NCI-H526 (cell line): Measurements from ENCODE around the gene CTXND1.

Source experiments
- DNase-seq, 2 experiments: peaks; one replicate each; lab custom pipeline; 2025; lab: John Stamatoyannopoulos, UW

The CTXND1 gene

GRCh38 chr15:80259942-80260510 lies 8.0 kb upstream of the CTXND1 start:
- no peak for DNase-seq

DNA sequence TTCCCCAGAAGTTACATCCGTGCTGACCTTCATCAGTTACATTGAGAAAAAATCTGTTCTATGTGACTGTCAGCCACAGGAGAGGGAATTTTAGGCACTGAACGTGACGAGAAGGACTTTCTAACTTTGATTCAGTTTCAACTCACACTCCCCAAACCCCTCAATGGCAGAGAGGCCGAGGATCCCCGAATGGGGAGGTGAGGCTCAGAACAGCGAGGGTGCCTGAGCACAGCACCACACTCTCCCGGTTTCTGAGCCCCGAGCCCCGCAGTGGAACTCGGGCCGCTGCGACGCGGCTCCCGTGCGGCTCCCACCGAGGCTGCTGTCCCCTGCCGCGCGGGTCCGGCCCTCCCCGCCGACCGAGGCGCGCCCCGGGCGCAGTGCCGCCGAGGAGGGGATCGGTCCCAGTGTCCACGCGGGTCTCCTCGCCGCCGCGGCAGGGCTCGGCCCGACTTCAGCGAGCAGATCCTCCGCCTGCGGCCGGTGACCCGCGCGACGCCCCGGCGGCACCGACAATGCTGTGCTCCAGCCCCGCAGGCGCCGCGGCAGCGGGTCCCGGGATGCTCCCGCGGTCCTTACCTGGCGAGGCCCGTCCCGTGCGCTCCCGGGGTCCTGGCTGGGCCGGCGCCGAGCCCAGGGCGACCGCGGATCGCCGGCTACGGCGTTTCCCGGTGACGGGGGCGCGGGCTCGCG lies 439 bp downstream of the CTXND1 start:
- DNase-seq = peak in 1 of 2 experiments; percentile 70

DNA sequence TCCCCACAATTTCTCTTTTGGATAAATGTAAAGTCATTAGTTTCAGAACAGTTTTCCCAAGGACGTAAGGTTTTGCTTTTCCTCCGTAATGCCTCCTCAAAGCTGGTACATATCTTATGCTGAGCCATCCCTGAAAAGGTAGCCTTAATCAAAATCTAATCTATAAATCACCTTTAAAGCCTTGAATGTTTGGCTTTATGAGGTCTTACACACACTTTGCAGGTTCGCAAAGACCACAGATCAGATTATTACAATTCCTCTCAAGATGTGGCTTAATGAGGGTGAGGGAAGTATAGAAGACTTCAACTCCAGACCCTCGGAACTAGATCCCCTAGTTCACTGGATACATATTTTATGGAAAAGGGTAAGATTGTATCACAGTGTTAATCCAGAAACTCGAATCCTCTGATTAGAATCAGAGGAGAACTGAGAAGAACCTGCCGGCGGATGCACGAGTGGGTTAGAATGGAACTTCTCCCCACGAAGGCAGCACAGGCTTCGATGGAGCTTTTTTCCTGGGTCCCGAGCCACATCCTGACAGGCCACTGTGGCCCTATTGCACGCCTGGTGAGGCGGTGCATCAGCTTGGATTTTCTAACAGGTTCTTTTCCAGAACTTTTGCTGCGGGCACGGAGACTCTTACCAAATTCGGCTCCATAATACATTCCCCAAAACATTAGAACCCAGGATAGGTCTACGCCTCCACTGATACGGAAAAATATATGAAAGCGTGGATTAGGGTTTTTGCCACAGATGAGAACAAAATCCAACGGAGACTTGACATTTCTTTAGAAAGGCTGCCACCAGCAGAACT lies 1.2 kb downstream of the CTXND1 start:
- no peak for DNase-seq

GRCh38 chr15:80249973-80250372 lies 2.0 kb downstream of the CTXND1 start:
- no peak for DNase-seq

- DNase-seq = no peak
These were observed 4.7 kb downstream of the CTXND1 start for GRCh38 chr15:80247320-80247719.

DNA sequence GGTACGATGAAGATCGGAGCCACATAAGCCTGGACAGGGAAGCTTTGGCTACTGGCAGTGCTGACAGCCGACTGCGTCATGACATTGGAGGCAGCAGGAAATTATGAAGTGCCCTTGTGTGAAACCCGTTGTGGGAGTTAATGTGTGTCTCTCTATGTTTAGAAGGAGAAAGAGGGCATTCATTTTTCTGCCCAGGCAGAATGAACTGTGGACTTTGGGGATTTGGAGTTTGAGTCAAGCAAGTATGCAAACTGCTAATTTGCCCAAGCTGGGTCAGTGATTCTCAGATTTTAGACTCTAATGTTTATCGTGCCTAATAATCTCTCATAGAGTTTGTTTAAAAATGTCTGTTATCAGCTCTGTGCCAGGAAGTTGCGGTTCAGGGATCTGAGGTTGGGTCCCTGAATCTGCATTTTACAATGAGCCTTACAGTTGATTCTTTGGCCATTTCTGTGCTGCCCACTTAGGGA lies 5.6 kb downstream of the CTXND1 start:
- peak; percentile 33 to 53 for DNase-seq

DNA sequence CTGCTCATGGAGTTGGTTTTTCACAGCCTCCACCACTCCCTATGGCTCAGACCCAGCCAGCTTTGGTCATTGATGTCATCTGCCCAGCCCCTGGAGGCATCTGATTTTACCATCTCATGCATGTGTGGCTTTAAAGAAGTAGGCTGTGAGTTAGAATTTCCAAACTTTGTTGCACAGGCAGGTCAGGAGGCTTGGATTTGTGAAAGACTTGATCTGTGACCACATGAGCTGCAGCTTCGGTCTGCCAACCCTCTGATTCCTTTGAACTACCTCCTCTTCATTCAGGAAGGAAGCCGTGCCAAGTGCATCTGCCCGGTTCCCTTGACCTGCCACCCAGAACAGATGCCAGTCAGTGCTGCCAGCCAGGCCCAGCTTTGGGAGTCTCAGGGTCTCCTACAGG lies 9.2 kb downstream of the CTXND1 start:
- DNase-seq = no peak

DNA sequence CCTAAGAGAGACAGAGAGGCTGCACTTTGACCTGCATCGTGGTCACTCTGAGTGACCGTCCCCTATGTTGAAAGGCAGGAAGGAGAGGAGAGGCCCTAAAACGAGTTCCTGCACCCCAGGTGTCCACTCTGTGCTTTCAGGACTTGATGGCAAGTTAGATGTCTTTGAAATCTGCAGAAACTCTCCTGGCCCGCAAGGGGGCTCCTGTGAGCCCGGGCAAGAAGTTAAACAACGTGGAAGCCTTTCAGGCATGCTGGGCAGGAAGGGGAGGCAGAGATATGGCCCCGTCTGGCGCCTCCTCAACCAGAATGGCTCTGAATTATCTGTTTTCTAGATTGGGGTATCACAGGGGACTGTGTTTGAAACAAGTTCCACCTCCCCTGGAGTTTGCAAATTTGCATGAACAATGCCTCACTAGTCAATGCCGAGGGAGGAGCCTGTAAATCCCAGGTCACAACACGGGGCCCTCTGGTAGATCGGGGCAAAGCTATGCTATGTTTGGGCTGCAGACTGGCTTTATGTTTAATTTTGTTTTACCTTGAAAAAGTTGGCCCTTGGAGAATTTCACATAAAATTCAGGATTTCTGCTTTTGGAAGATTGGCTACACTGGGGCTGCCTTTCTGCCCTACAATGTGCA lies 9.8 kb downstream of the CTXND1 start:
- peak; percentile 30 to 47 for DNase-seq

GRCh38 chr15:80241508-80241907 lies 10.5 kb downstream of the CTXND1 start:
- DNase-seq = no peak

- DNase-seq = no peak
These were observed 11.7 kb downstream of the CTXND1 start for GRCh38 chr15:80240276-80240675.

DNA sequence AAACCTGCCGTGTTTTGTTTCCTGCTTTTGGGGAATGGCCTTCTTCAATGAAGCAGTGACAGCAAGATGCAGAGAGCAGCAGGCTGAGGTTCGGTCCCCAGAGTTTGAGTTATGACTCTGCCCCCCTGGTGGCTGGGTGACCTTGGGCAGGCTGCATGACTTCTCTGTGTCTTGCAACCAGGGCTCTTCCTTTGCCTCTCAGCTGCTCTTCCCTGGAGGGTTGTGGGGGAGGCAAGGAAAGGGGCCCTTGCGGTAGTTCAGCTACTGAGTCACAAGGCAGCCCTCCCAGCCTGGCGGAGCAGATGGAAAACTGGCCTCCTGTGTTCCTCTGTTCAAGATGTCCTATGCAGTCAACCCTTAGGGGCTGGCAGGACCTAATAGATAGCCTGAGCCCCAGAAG lies 17.1 kb downstream of the CTXND1 start:
- DNase-seq = peak in 1 of 2 experiments; percentile 47

GRCh38 chr15:80233581-80233980 lies 18.4 kb downstream of the CTXND1 start:
- no peak for DNase-seq

DNA sequence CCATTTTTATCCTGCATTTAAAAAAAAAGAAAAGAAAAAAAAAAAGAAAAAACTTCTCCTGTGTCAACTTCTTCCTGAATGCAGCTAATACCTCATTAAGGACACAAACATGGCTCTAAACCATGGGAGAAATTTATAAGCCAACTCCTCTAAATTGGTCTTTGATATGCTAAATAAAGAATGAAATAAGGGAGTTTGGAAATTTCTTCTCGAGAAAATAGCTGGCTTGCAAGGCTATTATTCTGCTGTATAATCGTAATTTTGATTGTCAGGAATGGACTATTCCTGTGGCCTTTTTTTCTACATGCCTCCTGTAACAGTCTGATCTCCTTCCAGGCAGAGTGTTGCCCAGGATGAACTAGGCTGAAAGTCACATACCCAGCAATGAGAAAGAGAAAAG lies 20.6 kb downstream of the CTXND1 start:
- DNase-seq = no peak

DNA sequence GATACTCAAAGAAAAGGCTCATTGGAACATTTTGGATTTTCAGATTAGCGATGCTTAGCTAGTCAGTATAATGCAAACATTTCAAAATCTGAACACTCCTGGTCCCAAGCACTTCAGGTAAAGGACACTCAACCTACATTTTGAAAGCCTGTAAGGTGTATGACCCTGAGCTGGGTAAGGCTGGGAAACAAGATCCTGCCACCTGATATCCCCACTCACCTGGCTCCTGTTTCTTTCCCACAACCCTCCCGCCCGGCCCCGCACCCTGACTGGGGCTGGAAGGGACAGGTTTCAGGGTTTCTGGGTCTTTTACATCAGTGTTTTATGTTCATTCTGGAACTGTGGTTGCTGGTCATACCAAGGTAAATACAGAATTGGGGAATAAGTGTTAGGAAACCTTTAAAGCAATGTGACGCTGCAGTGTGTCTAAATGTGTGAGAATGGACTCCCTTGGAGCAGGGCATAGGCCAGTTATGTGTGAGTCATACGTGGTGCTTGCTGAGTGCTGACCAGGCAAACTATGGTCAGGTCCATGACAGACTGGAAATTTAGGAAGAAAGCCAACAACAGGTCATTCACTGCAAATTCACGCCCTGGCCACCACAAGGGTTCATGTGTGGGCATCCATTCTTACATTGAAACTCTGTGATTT lies 22.9 kb downstream of the CTXND1 start:
- no peak for DNase-seq

DNA sequence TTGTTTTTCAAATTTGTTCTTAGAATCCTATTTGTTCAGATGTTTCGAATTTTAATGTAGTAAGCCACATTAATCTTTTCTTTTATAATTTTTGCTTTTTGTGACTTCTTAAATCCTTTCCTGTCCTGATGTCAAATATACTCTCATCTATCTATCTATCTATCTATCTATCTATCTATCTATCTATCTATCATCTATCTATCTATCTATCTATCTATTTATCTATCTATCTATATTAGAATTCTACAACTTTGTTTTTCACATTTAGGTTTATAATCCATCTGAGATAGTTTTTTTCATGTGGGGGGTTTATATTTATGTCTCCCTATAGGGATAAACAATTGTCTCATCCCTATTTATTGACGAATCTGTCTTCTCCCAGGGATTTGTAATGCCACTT lies 32.1 kb downstream of the CTXND1 start:
- no peak for DNase-seq

DNA sequence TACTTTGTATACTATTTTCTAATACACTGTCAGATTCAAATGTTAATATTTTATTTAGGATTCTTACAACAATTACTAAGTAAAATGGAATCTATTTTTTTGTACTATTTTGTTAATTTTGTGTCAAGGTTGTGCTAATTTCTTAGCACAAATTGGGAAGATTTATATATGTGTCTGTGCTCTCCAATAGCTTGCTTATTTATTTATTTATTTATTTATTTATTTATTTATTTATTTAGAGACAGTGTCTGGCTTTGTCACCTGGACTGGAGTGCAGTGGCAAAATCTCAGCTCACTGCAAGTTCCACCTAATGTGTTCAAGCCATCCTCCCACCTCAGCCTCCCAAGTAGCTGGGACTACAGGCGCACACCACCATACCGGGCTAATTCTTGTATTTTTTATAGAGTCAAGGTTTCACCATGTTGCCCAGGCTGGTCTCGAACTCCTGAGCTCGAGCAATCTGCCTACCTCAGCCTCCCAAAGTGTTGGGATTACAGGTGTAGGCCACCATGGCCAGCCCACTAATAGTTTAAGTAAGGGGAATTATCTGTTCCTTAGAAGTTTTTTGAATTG lies 34.6 kb downstream of the CTXND1 start:
- DNase-seq = no peak

DNA sequence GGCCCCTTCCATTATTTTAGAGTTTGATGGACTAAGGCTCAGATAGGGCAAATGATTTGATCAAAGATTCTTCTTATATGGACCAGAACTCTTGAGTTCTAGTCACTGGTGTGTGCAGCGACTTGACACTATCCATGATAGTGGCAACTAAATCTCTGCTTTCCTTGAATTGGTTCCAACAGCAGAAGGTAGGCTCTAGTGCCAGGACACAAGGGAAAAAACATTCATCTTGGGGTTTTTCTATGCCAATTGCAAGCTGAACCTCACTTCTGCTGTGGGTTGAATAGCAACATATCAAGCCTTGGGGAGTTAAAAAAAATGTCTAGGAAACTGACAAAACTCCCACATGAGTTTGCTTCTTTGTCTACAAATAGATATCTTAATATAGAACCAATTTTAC lies 35.1 kb downstream of the CTXND1 start:
- DNase-seq = no peak

DNA sequence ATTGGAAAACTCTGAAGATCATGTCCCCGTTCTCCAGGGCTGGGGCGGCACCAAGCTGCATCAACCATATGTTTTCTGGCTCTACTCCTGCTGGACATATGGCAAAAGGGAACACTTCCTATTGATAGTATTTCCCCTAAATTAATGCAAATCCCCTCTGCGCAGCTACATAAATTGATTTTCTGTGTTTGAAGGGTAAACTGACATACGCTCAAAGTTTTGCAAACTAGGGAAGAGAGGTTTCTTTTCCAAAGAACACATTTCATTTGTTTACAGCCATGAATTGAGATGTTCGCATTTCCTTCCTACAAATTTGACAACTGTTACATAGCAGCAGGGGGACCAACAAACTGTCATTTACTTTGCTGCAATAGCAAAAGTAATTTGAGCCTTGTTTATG lies 35.9 kb downstream of the CTXND1 start:
- DNase-seq = no peak

- no peak for DNase-seq
These were observed 37.1 kb downstream of the CTXND1 start for GRCh38 chr15:80214910-80215309.

DNA sequence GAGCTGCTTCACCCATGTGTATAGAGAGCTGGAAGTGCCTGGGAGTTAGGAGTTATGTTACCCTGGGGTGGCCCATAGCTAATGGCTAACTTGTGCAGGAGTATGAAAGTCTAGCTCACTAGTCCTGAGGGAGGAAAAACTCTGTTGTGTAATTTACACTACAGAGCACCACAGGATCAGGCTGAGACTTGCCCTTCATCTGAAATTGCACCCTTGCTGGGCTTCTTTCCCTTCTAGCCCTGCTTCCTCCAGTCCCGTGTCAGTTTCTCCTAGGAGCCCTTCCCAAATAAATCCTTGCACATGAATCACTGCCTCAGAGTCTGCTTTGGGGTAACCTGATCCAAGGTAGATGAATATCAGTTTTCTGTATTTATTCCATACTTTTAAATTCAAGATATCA lies 40.0 kb downstream of the CTXND1 start:
- no peak for DNase-seq
